ENCODE measurements around the gene DCTPP1.

DCTPP1 gene

GRCh38 chr16:30374538-30374937, 55.3 kb downstream of the DCTPP1 start, which contains the start of gene MYL11:
Gene MYL11 (plus strand): TSS chr16:30374802. CDS start chr16:30374858, 56 bp downstream.
- no peak for TF ChIP-seq CTCF (IDR thresholded peaks at IDR 0.05; ENCODE audit: control insufficient read depth, extremely low read depth, insufficient read depth)
- no peak within 1 kb of the TSS for H3K4me3 ChIP-seq (ENCODE audit: low read depth, low read length)
- no peak for DNase-seq (ENCODE audit: low read depth)

All from LNCaP clone FGC (cell line).